ENCODE measurements around the gene CACNB1. TPM values are rescaled to one million over a fixed set of nuclear protein-coding genes. Genes with fewer than 3 reads are reported as not detected.

The CACNB1 gene
- 44.1 and 52.1 TPM in 2 replicates for total RNA-seq (2022)
- Bru-seq, nascent RNA = percentile 68 among the genes with signal in this experiment
- BruChase-seq, experiment 1, labeled RNA remaining after a 6-hour chase = percentile 71 among the genes with signal in this experiment
- BruChase-seq, experiment 2, labeled RNA remaining after a 2-hour chase = percentile 72 among the genes with signal in this experiment
- long read RNA-seq, partial matches to known transcripts = 15 of 20 reads
- long read RNA-seq, other reads (novel, unspliced or antisense) = 4 of 20 reads

DNA sequence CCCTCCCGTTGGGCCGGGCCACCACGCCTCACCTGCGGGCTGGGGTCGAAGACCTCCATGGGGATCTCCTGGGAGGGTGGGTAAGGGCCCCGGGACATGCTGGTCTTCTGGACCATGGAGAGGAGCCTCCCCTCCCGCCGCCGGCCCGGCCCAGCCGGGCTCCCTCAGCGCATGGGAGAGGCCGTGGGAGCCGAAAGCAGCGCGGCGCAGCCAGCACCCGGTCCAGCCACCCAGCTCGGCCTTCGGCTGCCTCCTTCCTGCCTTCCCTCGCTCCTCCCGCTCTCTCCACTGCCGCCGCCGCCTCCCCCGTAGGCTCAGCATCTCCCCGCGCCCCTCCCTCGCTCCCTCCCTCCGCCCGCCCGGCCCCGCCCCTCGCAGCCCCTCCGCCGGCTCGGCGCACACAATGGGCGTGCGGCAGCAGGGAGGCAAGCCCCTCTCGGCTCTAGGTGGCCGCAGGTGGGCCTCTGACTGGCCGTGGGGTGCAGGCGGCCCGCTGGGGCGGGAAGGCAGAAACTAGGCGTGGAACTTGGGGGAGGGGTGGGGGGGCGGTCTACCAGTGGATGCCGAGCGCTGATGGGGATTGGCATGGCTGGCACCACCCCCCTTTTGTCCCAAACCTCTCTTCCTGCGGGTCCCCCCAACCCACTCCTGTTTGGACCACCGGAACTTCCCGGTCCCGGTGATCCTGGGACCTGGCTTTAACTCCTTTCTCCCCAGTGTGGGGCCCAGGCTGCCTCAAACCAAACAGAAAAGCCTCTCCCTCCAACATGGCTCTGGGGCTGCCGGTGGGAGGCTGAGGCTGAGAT is at the start of gene CACNB1:
TSS of gene CACNB1 (minus strand) at position 290 of the 806 bp plus-strand sequence. CDS start at position 116, 174 bp downstream.
- Mint-ChIP-seq H3K27me3 (ENCODE audit: unreplicated experiment) (no peaks in the 10 kb centered on the region), H3K4me3 (ENCODE audit: low read depth, unreplicated experiment) (peak within 1 kb of the TSS; percentile 86), H3K9me3 (ENCODE audit: low read depth, unreplicated experiment) (no peaks in the 10 kb centered on the region), H3K4me1 (ENCODE audit: low read depth, unreplicated experiment) (peaks cover 35% of the 10 kb centered on the region), H3K27ac (ENCODE audit: unreplicated experiment) (peak within 1 kb of the TSS; percentile 99), H3K36me3 (ENCODE audit: insufficient read depth, unreplicated experiment) (peaks cover 71% of the 10 kb centered on the region)
- peak; percentile 98 for DNase-seq
- CTCF ChIA-PET = interaction anchor here (0.7 to 2.9 kb wide), 10 partner anchors 9 to 79 kb away, joined by 3 to 27 read pairs (median 4); no protein-coding TSS in a partner anchor
- no TSS peak for BruUV-seq (replicated peaks)
- intact Hi-C loops (cut with micrococcal nuclease; ENCODE audit: unreplicated experiment) = loop anchor here (1.0 kb wide), 1 partner anchor 214 kb away; no protein-coding TSS in a partner anchor
- TF ChIP-seq, protein P1, sequence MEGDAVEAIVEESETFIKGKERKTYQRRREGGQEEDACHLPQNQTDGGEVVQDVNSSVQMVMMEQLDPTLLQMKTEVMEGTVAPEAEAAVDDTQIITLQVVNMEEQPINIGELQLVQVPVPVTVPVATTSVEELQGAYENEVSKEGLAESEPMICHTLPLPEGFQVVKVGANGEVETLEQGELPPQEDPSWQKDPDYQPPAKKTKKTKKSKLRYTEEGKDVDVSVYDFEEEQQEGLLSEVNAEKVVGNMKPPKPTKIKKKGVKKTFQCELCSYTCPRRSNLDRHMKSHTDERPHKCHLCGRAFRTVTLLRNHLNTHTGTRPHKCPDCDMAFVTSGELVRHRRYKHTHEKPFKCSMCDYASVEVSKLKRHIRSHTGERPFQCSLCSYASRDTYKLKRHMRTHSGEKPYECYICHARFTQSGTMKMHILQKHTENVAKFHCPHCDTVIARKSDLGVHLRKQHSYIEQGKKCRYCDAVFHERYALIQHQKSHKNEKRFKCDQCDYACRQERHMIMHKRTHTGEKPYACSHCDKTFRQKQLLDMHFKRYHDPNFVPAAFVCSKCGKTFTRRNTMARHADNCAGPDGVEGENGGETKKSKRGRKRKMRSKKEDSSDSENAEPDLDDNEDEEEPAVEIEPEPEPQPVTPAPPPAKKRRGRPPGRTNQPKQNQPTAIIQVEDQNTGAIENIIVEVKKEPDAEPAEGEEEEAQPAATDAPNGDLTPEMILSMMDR (IDR thresholded peaks at IDR 0.05; ENCODE audit: unreplicated experiment) = peak; percentile 6

DNA sequence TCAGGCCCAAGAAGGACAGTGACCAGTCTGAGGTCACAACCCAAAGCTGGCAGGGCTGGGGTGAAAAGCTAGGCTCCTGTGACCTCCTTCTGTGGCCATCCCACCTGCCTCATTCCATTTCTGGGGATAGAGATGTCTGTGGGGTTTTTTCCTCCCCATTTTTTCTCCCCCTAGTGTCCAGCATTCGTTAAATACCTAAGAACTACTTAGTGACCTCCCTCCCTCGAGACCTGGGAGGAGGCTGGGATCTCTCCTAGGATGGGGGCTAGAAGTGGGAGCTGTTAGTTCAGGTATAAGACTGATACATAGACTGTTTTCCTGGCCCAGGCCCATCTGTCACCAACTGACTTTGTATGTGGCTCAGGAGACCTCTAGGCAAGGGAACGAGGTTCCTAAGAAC is 48.8 kb upstream of the CACNB1 start:
- CTCF ChIA-PET = interaction anchor here (0.6 to 8.4 kb wide), 10 partner anchors 8 to 263 kb away, joined by 3 to 442 read pairs (median 36); partner anchors contain the start of gene ARL5C
- peaks cover 26% of the 10 kb centered on the region for H3K27me3 Mint-ChIP-seq (ENCODE audit: unreplicated experiment)
- H3K36me3 Mint-ChIP-seq (ENCODE audit: insufficient read depth, unreplicated experiment) = peaks cover 27% of the 10 kb centered on the region
- intact Hi-C loops (cut with micrococcal nuclease; ENCODE audit: unreplicated experiment) = no loop called here
- TF ChIP-seq, protein P1 (IDR thresholded peaks at IDR 0.05; ENCODE audit: unreplicated experiment) = peak; percentile 78
- no peaks in the 10 kb centered on the region for H3K9me3 Mint-ChIP-seq (ENCODE audit: low read depth, unreplicated experiment)
- no peak overlapping the region for H3K4me3 Mint-ChIP-seq (ENCODE audit: low read depth, unreplicated experiment)
- no TSS peak for BruUV-seq (replicated peaks)
- no peak for DNase-seq
- no peak overlapping the region for H3K27ac Mint-ChIP-seq (ENCODE audit: unreplicated experiment)
- peaks cover 13% of the 10 kb centered on the region for H3K4me1 Mint-ChIP-seq (ENCODE audit: low read depth, unreplicated experiment)

DNA sequence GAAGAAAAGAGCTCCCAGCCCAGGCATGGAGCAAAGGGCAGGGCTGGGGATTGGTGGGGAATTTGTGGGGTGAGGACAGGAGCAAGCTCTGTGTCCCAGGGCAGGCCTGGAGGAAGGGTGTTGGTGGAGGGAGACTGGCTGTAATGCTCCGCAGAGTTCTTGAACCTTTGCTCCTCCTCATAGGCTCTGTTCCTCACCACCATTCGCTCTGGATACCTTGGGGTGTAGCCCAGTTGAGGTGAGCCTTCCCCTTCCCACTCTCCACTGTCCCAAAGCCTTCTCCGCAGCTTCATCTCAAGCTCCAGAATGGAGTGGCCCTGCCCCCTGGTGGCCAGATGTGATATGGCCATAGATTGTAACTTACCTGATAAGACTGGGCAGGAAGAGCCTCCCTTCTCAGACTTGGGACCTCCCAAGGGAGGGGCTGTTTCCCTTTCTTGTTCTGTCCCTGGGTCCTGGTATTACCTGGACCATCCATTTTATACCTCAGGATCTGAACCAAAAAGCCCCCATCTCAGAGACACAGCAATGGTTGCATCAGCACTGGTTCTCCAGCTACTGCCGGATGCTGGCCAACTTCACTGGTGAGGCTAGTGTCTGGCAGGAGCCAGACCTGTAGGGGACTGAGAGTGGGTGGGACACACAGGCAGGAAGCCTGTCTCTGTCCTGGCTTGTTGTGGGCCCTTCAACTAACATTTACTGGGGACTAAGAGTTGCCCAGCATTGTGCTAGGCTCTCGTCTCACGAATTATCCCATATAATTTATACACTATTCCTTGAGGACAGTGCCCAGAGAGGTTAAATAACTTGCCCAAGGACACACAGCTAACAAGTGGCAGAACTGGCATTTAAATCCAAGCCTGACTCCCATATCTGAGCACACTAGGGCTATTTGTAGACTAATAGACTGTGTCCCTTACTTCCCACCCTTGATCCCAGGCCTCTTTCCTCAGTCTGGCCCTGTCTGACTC is 47.4 kb upstream of the CACNB1 start:
- TF ChIP-seq, protein P1 (IDR thresholded peaks at IDR 0.05; ENCODE audit: unreplicated experiment) = peak; percentile 100
- H3K4me1 Mint-ChIP-seq (ENCODE audit: low read depth, unreplicated experiment) = peaks cover 15% of the 10 kb centered on the region
- H3K9me3 Mint-ChIP-seq (ENCODE audit: low read depth, unreplicated experiment) = no peaks in the 10 kb centered on the region
- CTCF ChIA-PET = interaction anchor here (0.5 to 8.4 kb wide), 61 partner anchors 9 to 735 kb away, joined by 3 to 442 read pairs (median 4); partner anchors contain the start of genes ARL5C, CACNB1, CDK12 and FBXL20
- H3K27me3 Mint-ChIP-seq (ENCODE audit: unreplicated experiment) = peaks cover 26% of the 10 kb centered on the region
- peak; percentile 100 for DNase-seq
- peak overlapping the region; percentile 3 for H3K27ac Mint-ChIP-seq (ENCODE audit: unreplicated experiment)
- H3K4me3 Mint-ChIP-seq (ENCODE audit: low read depth, unreplicated experiment) = no peak overlapping the region
- peaks cover 21% of the 10 kb centered on the region for H3K36me3 Mint-ChIP-seq (ENCODE audit: insufficient read depth, unreplicated experiment)
- no TSS peak for BruUV-seq (replicated peaks)
- intact Hi-C loops (cut with micrococcal nuclease; ENCODE audit: unreplicated experiment) = loop anchor here (1.0 to 2.0 kb wide), 3 partner anchors 38 to 262 kb away; no protein-coding TSS in a partner anchor

Data from Calu3 (cell line).